GM23338 (cell line): ENCODE results near the gene PTPRC. TPM values are rescaled to one million over a fixed set of nuclear protein-coding genes. Genes with fewer than 3 reads are reported as not detected.

ENCODE experiments used
- ATAC-seq: fragments of 200-7000 bp; cut with Tn5 transposase; 3 replicates; pipeline ENCODE4 v1.9.1; 2020
- DNase-seq: peaks from one replicate; pipeline ENCODE4 v3.0.0-alpha.2; 2015; ENCODE audit warnings: low spot score
- H2AFZ ChIP-seq: fragments of 200-600 bp; sonication (generic); 2 replicates; pipeline ENCODE4 v1.8.0; 2016; ENCODE audit warnings: antibody characterized with exemption, mild to moderate bottlenecking, moderate library complexity
- H3F3A ChIP-seq: fragments of 200-600 bp; sonication (generic); replicated peaks from 2 replicates; pipeline ENCODE4 v1.8.0; 2017; ENCODE audit warnings: antibody characterized with exemption, mixed run types, low read depth
- H3K27ac ChIP-seq: fragments of 200-600 bp; sonication (generic); 2 replicates; pipeline ENCODE4 v1.6.1; 2016; ENCODE audit warnings: low read depth
- H3K27me3 ChIP-seq: fragments of 200-600 bp; sonication (generic); 2 replicates; pipeline ENCODE4 v1.8.0; 2016; ENCODE audit warnings: mild to moderate bottlenecking, mixed run types, moderate library complexity; ENCODE audit not compliant: insufficient read depth
- H3K36me3 ChIP-seq: fragments of 200-600 bp; sonication (generic); 2 replicates; pipeline ENCODE4 v1.8.0; 2016; ENCODE audit warnings: mild to moderate bottlenecking; ENCODE audit not compliant: insufficient read depth
- H3K4me1 ChIP-seq: fragments of 200-600 bp; sonication (generic); 2 replicates; pipeline ENCODE4 v1.8.0; 2016; ENCODE audit warnings: mild to moderate bottlenecking, moderate library complexity; ENCODE audit not compliant: insufficient read depth
- H3K4me2 ChIP-seq: fragments of 200-600 bp; sonication (generic); 2 replicates; pipeline ENCODE4 v1.7.1; 2017; ENCODE audit warnings: mixed run types
- H3K4me3 ChIP-seq: fragments of 200-600 bp; sonication (generic); 2 replicates; pipeline ENCODE4 v1.6.1; 2016; ENCODE audit warnings: mixed run types
- H3K79me2 ChIP-seq: fragments of 200-600 bp; sonication (generic); replicated peaks from 2 replicates; pipeline ENCODE4 v1.8.0; 2017; ENCODE audit warnings: mild to moderate bottlenecking; ENCODE audit not compliant: insufficient read depth
- H3K9me2 ChIP-seq: fragments of 200-600 bp; sonication (generic); 2 replicates; pipeline ENCODE4 v1.8.0; 2017; ENCODE audit not compliant: insufficient read depth
- H4K20me1 ChIP-seq: fragments of 200-600 bp; sonication (generic); replicated peaks from 2 replicates; pipeline ENCODE4 v1.8.0; 2017; ENCODE audit warnings: mild to moderate bottlenecking; ENCODE audit not compliant: insufficient read depth
- H3K27ac Mint-ChIP-seq: 2 replicates; pipeline ENCODE4 v1.8.0; 2020; ENCODE audit warnings: inconsistent platforms, mild to moderate bottlenecking, moderate library complexity, mixed read lengths
- H3K27me3 Mint-ChIP-seq: 3 replicates; pipeline ENCODE4 v1.8.0; 2022; ENCODE audit warnings: low read depth, mild to moderate bottlenecking, moderate library complexity, mixed read lengths, inconsistent platforms; ENCODE audit not compliant: insufficient read depth, poor library complexity
- H3K36me3 Mint-ChIP-seq: 3 replicates; pipeline ENCODE4 v1.8.0; 2021; ENCODE audit warnings: low read depth, mild to moderate bottlenecking, inconsistent platforms, moderate library complexity, mixed read lengths
- H3K4me1 Mint-ChIP-seq: 3 replicates; pipeline ENCODE4 v1.8.0; 2020; ENCODE audit warnings: mild to moderate bottlenecking, inconsistent platforms, mixed read lengths
- H3K4me3 Mint-ChIP-seq: 3 replicates; pipeline ENCODE4 v1.8.0; 2021; ENCODE audit warnings: moderate library complexity, mild to moderate bottlenecking, inconsistent platforms, mixed read lengths
- H3K9me3 Mint-ChIP-seq: 3 replicates; pipeline ENCODE4 v1.8.0; 2020; ENCODE audit warnings: moderate library complexity, mild to moderate bottlenecking, inconsistent platforms, mixed read lengths
- EZH2phosphoT487 ChIP-seq: fragments of 200-600 bp; sonication (generic); IDR thresholded peaks from one replicate; pipeline ENCODE4 v1.8.1; 2018; ENCODE audit warnings: antibody characterized with exemption; ENCODE audit not compliant: unreplicated experiment
- POLR2AphosphoS5 ChIP-seq: IDR thresholded peaks from 2 replicates; pipeline ENCODE4 v1.6.1; 2016; ENCODE audit warnings: antibody characterized with exemption, low read depth
- ZNF331 ChIP-seq: fragments of 250-450 bp; sonication (Bioruptor Pico); IDR thresholded peaks from 2 replicates; pipeline ENCODE4 v1.5.0; 2020; ENCODE audit warnings: low read depth, mild to moderate bottlenecking, moderate library complexity
- polyA plus RNA-seq: library from polyadenylated mRNA; unstranded; fragments of >200 nt; fragmentation: Nextera tagmentation; extraction: Ambion mirVana; gene quantifications from 2 replicates; pipeline ENCODE4 v1.2.1, GENCODE V29; 2016
- total RNA-seq: library from RNA; depleted of rRNA; stranded (reverse); fragments of >200 nt; shearing (Covaris generic); gene quantifications from 2 replicates; pipeline ENCODE4 v1.2.3, GENCODE V29; 2014
- TF ChIP-seq, protein P1 (sequence below): fragments of 250-450 bp; sonication (Bioruptor Pico); IDR thresholded peaks from 2 replicates; pipeline ENCODE4 v1.5.0; 2020; ENCODE audit warnings: mild to moderate bottlenecking, moderate library complexity
- TF ChIP-seq, protein P2 (sequence below): IDR thresholded peaks from one replicate; pipeline ENCODE4 v1.6.1; 2018; ENCODE audit warnings: antibody characterized with exemption; ENCODE audit not compliant: unreplicated experiment
- TF ChIP-seq, protein P3 (sequence below), 2 experiments: fragments of 200-600 bp in 1 of 2; sonication (generic) in 1 of 2; conservative IDR thresholded peaks; 2 replicates each; pipeline versions ENCODE4 v1.5.1 to v1.6.1; 2016 to 2017; ENCODE audit warnings: antibody characterized with exemption in 2 of 2, low read depth in 2 of 2, mild to moderate bottlenecking in 2 of 2, moderate library complexity in 1 of 2

The PTPRC gene
- total and polyA plus RNA-seq, 2 experiments from 2014 or later, result 0.10 to 0.52 TPM

DNA sequence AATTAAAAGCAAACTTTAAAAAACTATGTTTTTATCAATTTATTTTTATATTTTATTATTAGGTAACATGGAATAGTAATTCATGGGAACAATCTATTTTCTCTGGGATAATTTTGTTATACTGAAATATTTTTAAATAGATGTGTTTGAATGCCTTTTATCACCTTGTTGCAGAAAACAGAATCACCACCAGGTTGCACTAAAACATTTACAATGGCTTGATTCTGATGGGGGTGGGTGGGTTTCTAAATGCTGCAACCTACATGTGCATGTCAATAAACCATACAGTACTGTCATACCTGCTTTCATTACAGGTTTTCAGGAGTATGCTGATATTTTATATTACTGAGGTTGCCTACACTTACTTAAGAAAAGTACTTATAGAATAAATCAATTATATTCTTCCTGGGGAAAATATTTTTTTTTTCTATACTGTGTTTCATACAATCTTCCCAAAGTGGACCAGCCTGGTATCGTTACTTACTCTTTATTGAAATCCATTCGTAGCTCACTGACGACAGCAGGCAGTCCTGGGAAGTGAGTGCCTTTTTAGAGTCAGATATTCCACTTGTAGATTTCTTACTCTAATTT lies 132.8 kb downstream of the PTPRC start:
- peak; percentile 75 for DNase-seq

DNA sequence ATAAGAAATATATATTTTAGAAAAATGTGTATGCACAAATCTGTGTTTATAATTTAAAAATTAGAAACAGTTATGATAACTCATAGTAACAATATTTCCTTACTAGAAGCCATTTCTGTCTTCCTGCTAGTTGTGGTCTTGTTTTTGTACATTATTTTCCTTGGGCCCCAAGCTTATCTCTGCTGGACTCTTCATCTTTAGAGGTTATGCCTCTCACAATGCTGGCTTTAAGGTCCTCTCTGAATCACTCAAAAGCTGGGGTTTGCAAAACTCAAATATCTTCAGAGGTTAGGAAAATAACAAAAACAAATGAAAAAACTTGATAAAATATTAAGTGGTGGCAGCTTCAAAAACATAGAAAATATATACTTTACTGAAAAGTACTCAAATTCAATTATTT lies 133.8 kb downstream of the PTPRC start:
- no peaks in the 10 kb centered on the region for H3K27me3 Mint-ChIP-seq
- Histone ChIP-seq H3K9me2 (no peaks in the 10 kb centered on the region), H3K27ac (no peak overlapping the region), H3K4me1 (no peaks in the 10 kb centered on the region), H3K4me2 (no peak overlapping the region), H3K4me3 (no peak overlapping the region), H3K27me3 (no peaks in the 10 kb centered on the region), H2AFZ (no peak overlapping the region), H4K20me1 (no peaks in the 10 kb centered on the region), H3K36me3 (no peaks in the 10 kb centered on the region), H3K79me2 (no peaks in the 10 kb centered on the region), H3F3A (no peaks in the 10 kb centered on the region)
- no peaks in the 10 kb centered on the region for H3K9me3 Mint-ChIP-seq
- DNase-seq (no peak), ATAC-seq (no peak)
- H3K36me3 Mint-ChIP-seq, result no peaks in the 10 kb centered on the region
- TF ChIP-seq EZH2phosphoT487 (no peak), POLR2AphosphoS5 (no peak), ZNF331 (CRISPR knock-in tag) (no peak)
- TF ChIP-seq, protein P1, sequence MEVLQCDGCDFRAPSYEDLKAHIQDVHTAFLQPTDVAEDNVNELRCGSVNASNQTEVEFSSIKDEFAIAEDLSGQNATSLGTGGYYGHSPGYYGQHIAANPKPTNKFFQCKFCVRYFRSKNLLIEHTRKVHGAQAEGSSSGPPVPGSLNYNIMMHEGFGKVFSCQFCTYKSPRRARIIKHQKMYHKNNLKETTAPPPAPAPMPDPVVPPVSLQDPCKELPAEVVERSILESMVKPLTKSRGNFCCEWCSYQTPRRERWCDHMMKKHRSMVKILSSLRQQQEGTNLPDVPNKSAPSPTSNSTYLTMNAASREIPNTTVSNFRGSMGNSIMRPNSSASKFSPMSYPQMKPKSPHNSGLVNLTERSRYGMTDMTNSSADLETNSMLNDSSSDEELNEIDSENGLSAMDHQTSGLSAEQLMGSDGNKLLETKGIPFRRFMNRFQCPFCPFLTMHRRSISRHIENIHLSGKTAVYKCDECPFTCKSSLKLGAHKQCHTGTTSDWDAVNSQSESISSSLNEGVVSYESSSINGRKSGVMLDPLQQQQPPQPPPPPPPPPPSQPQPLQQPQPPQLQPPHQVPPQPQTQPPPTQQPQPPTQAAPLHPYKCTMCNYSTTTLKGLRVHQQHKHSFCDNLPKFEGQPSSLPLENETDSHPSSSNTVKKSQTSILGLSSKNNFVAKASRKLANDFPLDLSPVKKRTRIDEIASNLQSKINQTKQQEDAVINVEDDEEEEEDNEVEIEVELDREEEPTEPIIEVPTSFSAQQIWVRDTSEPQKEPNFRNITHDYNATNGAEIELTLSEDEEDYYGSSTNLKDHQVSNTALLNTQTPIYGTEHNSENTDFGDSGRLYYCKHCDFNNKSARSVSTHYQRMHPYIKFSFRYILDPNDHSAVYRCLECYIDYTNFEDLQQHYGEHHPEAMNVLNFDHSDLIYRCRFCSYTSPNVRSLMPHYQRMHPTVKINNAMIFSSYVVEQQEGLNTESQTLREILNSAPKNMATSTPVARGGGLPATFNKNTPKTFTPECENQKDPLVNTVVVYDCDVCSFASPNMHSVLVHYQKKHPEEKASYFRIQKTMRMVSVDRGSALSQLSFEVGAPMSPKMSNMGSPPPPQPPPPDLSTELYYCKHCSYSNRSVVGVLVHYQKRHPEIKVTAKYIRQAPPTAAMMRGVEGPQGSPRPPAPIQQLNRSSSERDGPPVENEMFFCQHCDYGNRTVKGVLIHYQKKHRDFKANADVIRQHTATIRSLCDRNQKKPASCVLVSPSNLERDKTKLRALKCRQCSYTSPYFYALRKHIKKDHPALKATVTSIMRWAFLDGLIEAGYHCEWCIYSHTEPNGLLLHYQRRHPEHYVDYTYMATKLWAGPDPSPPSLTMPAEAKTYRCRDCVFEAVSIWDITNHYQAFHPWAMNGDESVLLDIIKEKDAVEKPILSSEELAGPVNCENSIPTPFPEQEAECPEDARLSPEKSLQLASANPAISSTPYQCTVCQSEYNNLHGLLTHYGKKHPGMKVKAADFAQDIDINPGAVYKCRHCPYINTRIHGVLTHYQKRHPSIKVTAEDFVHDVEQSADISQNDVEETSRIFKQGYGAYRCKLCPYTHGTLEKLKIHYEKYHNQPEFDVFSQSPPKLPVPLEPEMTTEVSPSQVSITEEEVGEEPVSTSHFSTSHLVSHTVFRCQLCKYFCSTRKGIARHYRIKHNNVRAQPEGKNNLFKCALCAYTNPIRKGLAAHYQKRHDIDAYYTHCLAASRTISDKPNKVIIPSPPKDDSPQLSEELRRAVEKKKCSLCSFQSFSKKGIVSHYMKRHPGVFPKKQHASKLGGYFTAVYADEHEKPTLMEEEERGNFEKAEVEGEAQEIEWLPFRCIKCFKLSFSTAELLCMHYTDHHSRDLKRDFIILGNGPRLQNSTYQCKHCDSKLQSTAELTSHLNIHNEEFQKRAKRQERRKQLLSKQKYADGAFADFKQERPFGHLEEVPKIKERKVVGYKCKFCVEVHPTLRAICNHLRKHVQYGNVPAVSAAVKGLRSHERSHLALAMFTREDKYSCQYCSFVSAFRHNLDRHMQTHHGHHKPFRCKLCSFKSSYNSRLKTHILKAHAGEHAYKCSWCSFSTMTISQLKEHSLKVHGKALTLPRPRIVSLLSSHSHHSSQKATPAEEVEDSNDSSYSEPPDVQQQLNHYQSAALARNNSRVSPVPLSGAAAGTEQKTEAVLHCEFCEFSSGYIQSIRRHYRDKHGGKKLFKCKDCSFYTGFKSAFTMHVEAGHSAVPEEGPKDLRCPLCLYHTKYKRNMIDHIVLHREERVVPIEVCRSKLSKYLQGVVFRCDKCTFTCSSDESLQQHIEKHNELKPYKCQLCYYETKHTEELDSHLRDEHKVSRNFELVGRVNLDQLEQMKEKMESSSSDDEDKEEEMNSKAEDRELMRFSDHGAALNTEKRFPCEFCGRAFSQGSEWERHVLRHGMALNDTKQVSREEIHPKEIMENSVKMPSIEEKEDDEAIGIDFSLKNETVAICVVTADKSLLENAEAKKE (CRISPR knock-in tag), result no peak
- TF ChIP-seq, protein P2, sequence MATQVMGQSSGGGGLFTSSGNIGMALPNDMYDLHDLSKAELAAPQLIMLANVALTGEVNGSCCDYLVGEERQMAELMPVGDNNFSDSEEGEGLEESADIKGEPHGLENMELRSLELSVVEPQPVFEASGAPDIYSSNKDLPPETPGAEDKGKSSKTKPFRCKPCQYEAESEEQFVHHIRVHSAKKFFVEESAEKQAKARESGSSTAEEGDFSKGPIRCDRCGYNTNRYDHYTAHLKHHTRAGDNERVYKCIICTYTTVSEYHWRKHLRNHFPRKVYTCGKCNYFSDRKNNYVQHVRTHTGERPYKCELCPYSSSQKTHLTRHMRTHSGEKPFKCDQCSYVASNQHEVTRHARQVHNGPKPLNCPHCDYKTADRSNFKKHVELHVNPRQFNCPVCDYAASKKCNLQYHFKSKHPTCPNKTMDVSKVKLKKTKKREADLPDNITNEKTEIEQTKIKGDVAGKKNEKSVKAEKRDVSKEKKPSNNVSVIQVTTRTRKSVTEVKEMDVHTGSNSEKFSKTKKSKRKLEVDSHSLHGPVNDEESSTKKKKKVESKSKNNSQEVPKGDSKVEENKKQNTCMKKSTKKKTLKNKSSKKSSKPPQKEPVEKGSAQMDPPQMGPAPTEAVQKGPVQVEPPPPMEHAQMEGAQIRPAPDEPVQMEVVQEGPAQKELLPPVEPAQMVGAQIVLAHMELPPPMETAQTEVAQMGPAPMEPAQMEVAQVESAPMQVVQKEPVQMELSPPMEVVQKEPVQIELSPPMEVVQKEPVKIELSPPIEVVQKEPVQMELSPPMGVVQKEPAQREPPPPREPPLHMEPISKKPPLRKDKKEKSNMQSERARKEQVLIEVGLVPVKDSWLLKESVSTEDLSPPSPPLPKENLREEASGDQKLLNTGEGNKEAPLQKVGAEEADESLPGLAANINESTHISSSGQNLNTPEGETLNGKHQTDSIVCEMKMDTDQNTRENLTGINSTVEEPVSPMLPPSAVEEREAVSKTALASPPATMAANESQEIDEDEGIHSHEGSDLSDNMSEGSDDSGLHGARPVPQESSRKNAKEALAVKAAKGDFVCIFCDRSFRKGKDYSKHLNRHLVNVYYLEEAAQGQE, result no peak
- no peak overlapping the region for H3K4me3 Mint-ChIP-seq
- H3K4me1 Mint-ChIP-seq, result peaks cover 18% of the 10 kb centered on the region
- no peak overlapping the region for H3K27ac Mint-ChIP-seq

More for the DNA sequence above, 132.8 kb downstream of the PTPRC start:
- Mint-ChIP-seq H3K27me3 (no peaks in the 10 kb centered on the region), H3K27ac (no peak overlapping the region), H3K36me3 (no peaks in the 10 kb centered on the region), H3K4me1 (peaks cover 18% of the 10 kb centered on the region), H3K4me3 (no peak overlapping the region), H3K9me3 (no peaks in the 10 kb centered on the region)
- no peak overlapping the region for H2AFZ ChIP-seq
- H3K9me2 ChIP-seq, result no peaks in the 10 kb centered on the region
- TF ChIP-seq, protein P3, sequence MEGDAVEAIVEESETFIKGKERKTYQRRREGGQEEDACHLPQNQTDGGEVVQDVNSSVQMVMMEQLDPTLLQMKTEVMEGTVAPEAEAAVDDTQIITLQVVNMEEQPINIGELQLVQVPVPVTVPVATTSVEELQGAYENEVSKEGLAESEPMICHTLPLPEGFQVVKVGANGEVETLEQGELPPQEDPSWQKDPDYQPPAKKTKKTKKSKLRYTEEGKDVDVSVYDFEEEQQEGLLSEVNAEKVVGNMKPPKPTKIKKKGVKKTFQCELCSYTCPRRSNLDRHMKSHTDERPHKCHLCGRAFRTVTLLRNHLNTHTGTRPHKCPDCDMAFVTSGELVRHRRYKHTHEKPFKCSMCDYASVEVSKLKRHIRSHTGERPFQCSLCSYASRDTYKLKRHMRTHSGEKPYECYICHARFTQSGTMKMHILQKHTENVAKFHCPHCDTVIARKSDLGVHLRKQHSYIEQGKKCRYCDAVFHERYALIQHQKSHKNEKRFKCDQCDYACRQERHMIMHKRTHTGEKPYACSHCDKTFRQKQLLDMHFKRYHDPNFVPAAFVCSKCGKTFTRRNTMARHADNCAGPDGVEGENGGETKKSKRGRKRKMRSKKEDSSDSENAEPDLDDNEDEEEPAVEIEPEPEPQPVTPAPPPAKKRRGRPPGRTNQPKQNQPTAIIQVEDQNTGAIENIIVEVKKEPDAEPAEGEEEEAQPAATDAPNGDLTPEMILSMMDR (conservative IDR thresholded peaks at IDR 0.05; ENCODE audit: low read depth in 2 of 2), result peak; percentile 76 to 81
- TF ChIP-seq ZNF331 (CRISPR knock-in tag), result no peak
- H4K20me1 ChIP-seq, result no peaks in the 10 kb centered on the region
- no peaks in the 10 kb centered on the region for H3K4me1 ChIP-seq
- peak; percentile 53 for ATAC-seq
- H3K36me3 ChIP-seq, result no peaks in the 10 kb centered on the region
- no peak overlapping the region for H3K4me2 ChIP-seq
- H3K79me2 ChIP-seq, result no peaks in the 10 kb centered on the region
- H3F3A ChIP-seq, result no peaks in the 10 kb centered on the region
- no peak overlapping the region for H3K4me3 ChIP-seq
- no peak overlapping the region for H3K27ac ChIP-seq
- H3K27me3 ChIP-seq, result no peaks in the 10 kb centered on the region
